Measurements from ENCODE around the gene PITPNC1.

The PITPNC1 gene

GRCh38 chr17:67659028-67659427, 281.9 kb downstream of the PITPNC1 start:
- DNase-seq = no peak

GRCh38 chr17:67662712-67663111, 285.6 kb downstream of the PITPNC1 start:
- no peak for DNase-seq

GRCh38 chr17:67663457-67663856, 286.4 kb downstream of the PITPNC1 start:
- no peak for DNase-seq

GRCh38 chr17:67666028-67666427, 288.9 kb downstream of the PITPNC1 start:
- no peak for DNase-seq

- DNase-seq = no peak
Observed at GRCh38 chr17:67666710-67667109, 289.6 kb downstream of the PITPNC1 start.

- DNase-seq = no peak
Observed at GRCh38 chr17:67671493-67671892, 294.4 kb downstream of the PITPNC1 start.

- no peak for DNase-seq
Observed at GRCh38 chr17:67672592-67673335, 295.7 kb downstream of the PITPNC1 start.

- DNase-seq = no peak
Observed at GRCh38 chr17:67675481-67675880, 298.4 kb downstream of the PITPNC1 start.

GRCh38 chr17:67676305-67676704, 299.2 kb downstream of the PITPNC1 start:
- no peak for DNase-seq

- no peak for DNase-seq
Observed at GRCh38 chr17:67678414-67678813, 301.3 kb downstream of the PITPNC1 start.

- no peak for DNase-seq
Observed at GRCh38 chr17:67679225-67679624, 302.1 kb downstream of the PITPNC1 start.

GRCh38 chr17:67679721-67680120, 302.6 kb downstream of the PITPNC1 start:
- no peak for DNase-seq

GRCh38 chr17:67680445-67681224, 303.6 kb downstream of the PITPNC1 start:
- DNase-seq = no peak

GRCh38 chr17:67682196-67682595, 305.1 kb downstream of the PITPNC1 start:
- no peak for DNase-seq

GRCh38 chr17:67685351-67685750, 308.3 kb downstream of the PITPNC1 start:
- no peak for DNase-seq

GRCh38 chr17:67686241-67686640, 309.2 kb downstream of the PITPNC1 start:
- no peak for DNase-seq

- DNase-seq = no peak
Observed at GRCh38 chr17:67687511-67687910, 310.4 kb downstream of the PITPNC1 start.

GRCh38 chr17:67689534-67690177, 312.6 kb downstream of the PITPNC1 start:
- peak; percentile 21 for DNase-seq

GRCh38 chr17:67693811-67694210, 316.7 kb downstream of the PITPNC1 start:
- no peak for DNase-seq

GRCh38 chr17:67696347-67696746, 319.3 kb downstream of the PITPNC1 start:
- no peak for DNase-seq

GRCh38 chr17:67696853-67697498, 319.9 kb downstream of the PITPNC1 start:
- DNase-seq = no peak

GRCh38 chr17:67700037-67700724, 323.1 kb downstream of the PITPNC1 start:
- no peak for DNase-seq

GRCh38 chr17:67700725-67701119, 323.6 kb downstream of the PITPNC1 start:
- DNase-seq = no peak

Measured in activated naive CD4-positive, alpha-beta T cell treated with Interleukin-2 at 50 U/mL for 16 hours (primary cell).